Liver (tissue), 9 donors: ENCODE results near the gene COL4A1. TPM values are rescaled to one million over a fixed set of nuclear protein-coding genes. Genes with fewer than 3 reads are reported as not detected.

Experiments used
- DNase-seq: peaks from one replicate; pipeline ENCODE4 v3.0.0-alpha.2; 2017; ENCODE audit warnings: low spot score
- H3K27ac ChIP-seq, 2 donors: one replicate each; pipeline ENCODE4 v1.7.0; 2013; ENCODE audit warnings: inconsistent platforms in 2 of 2, low read length in 2 of 2, control low read depth in 1 of 2, low read depth in 1 of 2, mild to moderate bottlenecking in 1 of 2
- H3K27me3 ChIP-seq, 4 donors: one replicate each; pipeline versions ENCODE4 v1.6.1 to v1.7.0; 2013; ENCODE audit warnings: low read length in 3 of 4, inconsistent platforms in 1 of 4, mild to moderate bottlenecking in 1 of 4, moderate library complexity in 1 of 4; ENCODE audit not compliant: control insufficient read depth in 4 of 4, insufficient read depth in 4 of 4
- H3K36me3 ChIP-seq, 4 donors: one replicate each; pipeline versions ENCODE4 v1.6.1 to v1.7.0; 2013; ENCODE audit warnings: low read length in 3 of 4, mild to moderate bottlenecking in 3 of 4, low read depth in 1 of 4, moderate library complexity in 1 of 4; ENCODE audit not compliant: control insufficient read depth in 4 of 4, insufficient read depth in 3 of 4
- H3K4me1 ChIP-seq, 4 donors: one replicate each; pipeline versions ENCODE4 v1.6.1 to v1.7.0; 2013; ENCODE audit warnings: low read length in 3 of 4, mild to moderate bottlenecking in 3 of 4, moderate library complexity in 1 of 4; ENCODE audit not compliant: control insufficient read depth in 4 of 4, insufficient read depth in 4 of 4
- H3K4me3 ChIP-seq, 3 donors: one replicate each; pipeline versions ENCODE4 v1.6.1 to v1.7.0; 2013; ENCODE audit warnings: low read length in 3 of 3, control low read depth in 1 of 3, low read depth in 1 of 3, mild to moderate bottlenecking in 1 of 3
- H3K9ac ChIP-seq, 2 donors: one replicate each; pipeline ENCODE4 v1.7.0; 2013; ENCODE audit warnings: low read length in 2 of 2, mild to moderate bottlenecking in 2 of 2, moderate library complexity in 2 of 2, control low read depth in 1 of 2, low read depth in 1 of 2
- H3K9me3 ChIP-seq, 4 donors: one replicate each; pipeline versions ENCODE4 v1.6.1 to v1.7.0; 2013; ENCODE audit warnings: low read length in 3 of 4; ENCODE audit not compliant: control insufficient read depth in 4 of 4
- EGR1 ChIP-seq, 2 donors: IDR thresholded peaks; 2 replicates each; pipeline ENCODE4 v1.6.1; 2016 to 2018; ENCODE audit warnings: antibody characterized with exemption in 2 of 2, low read depth in 2 of 2
- FOXA1 ChIP-seq: IDR thresholded peaks from 2 replicates; pipeline ENCODE4 v1.6.1; 2016; ENCODE audit warnings: antibody characterized with exemption
- FOXA2 ChIP-seq: IDR thresholded peaks from 2 replicates; pipeline ENCODE4 v1.6.1; 2016; ENCODE audit warnings: antibody characterized with exemption
- GABPA ChIP-seq, 2 donors: IDR thresholded peaks in 1 of 2; conservative IDR thresholded peaks in 1 of 2; 2 replicates each; pipeline ENCODE4 v1.6.1; 2016; ENCODE audit warnings: antibody characterized with exemption in 2 of 2, mild to moderate bottlenecking in 1 of 2, moderate library complexity in 1 of 2
- HNF4A ChIP-seq, 2 donors: conservative IDR thresholded peaks; 2 replicates each; pipeline ENCODE4 v1.6.1; 2016; ENCODE audit warnings: antibody characterized with exemption in 2 of 2, mild to moderate bottlenecking in 2 of 2
- HNF4G ChIP-seq: IDR thresholded peaks from 2 replicates; pipeline ENCODE4 v1.6.1; 2016; ENCODE audit warnings: antibody characterized with exemption
- JUND ChIP-seq, 2 donors: IDR thresholded peaks; 2 replicates each; pipeline ENCODE4 v1.6.1; 2016; ENCODE audit warnings: antibody characterized with exemption in 2 of 2
- NR2F2 ChIP-seq: IDR thresholded peaks from 2 replicates; pipeline ENCODE4 v1.6.1; 2016; ENCODE audit warnings: antibody characterized with exemption
- RAD21 ChIP-seq, 2 donors: IDR thresholded peaks; 2 replicates each; pipeline ENCODE4 v1.6.1; 2016; ENCODE audit warnings: antibody characterized with exemption in 2 of 2, mild to moderate bottlenecking in 2 of 2
- SP1 ChIP-seq: IDR thresholded peaks from 2 replicates; pipeline ENCODE4 v1.6.1; 2018; ENCODE audit warnings: antibody characterized with exemption, mild to moderate bottlenecking
- TAF1 ChIP-seq: conservative IDR thresholded peaks from 2 replicates; pipeline ENCODE4 v1.6.1; 2016; ENCODE audit warnings: antibody characterized with exemption, mild to moderate bottlenecking
- YY1 ChIP-seq: IDR thresholded peaks from 2 replicates; pipeline ENCODE4 v1.6.1; 2016; ENCODE audit warnings: antibody characterized with exemption, mild to moderate bottlenecking
- WGBS: extraction: QIAGEN DNeasy Blood & Tissue Kit; methylation state at CpG from one replicate; pipeline ENCODE4 v1.1.7; 2013; 5-methylcytosine and 5-hydroxymethylcytosine counted together
- polyA plus RNA-seq, 2 donors: library from polyadenylated mRNA; stranded (reverse) in 1 of 2; unstranded in 1 of 2; fragments of 200-250 nt in 1 of 2; fragments of >200 nt in 1 of 2; fragmentation: Nextera tagmentation in 1 of 2; extraction: Ambion mirVana in 1 of 2; gene quantifications; one replicate each; pipeline versions ENCODE4 v1.2.1 to v1.2.3, GENCODE V29; 2013 to 2015
- total RNA-seq, 2 donors: library from RNA; depleted of rRNA; stranded (reverse); fragments of >200 nt; gene quantifications; one replicate each; pipeline ENCODE4 v1.2.3, GENCODE V29; 2014
- TF ChIP-seq, protein P1 (sequence below): fragments of 150-350 bp; IDR thresholded peaks from 2 replicates; pipeline ENCODE4 v1.5.1; 2017; ENCODE audit warnings: improper control_type of control experiment, low read depth, low read length; ENCODE audit not compliant: missing input control
- TF ChIP-seq, protein P2 (sequence below): IDR thresholded peaks from 2 replicates; pipeline ENCODE4 v1.6.1; 2016; ENCODE audit warnings: antibody characterized with exemption, mild to moderate bottlenecking
- TF ChIP-seq, protein P3 (sequence below): IDR thresholded peaks from 2 replicates; pipeline ENCODE4 v1.6.1; 2016; ENCODE audit warnings: antibody characterized with exemption
- donor health status: healthy.
- donor health status: healthy.
- donor health status: healthy.
- donor health status: healthy.
- donor health status: healthy.

COL4A1 gene
- total and polyA plus RNA-seq, 4 donors: 5.0 to 68.5 (median 37.9) TPM

GRCh38 chr13:110346661-110347067, 39.7 kb upstream of the COL4A1 start:
- peaks cover 0 to 3% (median 0%) of the 10 kb centered on the region in 4 donors for H3K27me3 ChIP-seq
- 84% methylated on average over 17 of the region's 17 CpGs for WGBS
- H3K27ac ChIP-seq: no peak overlapping the region
- H3K36me3 ChIP-seq: no peaks in the 10 kb centered on the region
- H3K4me1 ChIP-seq: no peaks in the 10 kb centered on the region
- H3K4me3 ChIP-seq: no peak overlapping the region
- no peak overlapping the region for H3K9ac ChIP-seq
- no peak for DNase-seq
- H3K9me3 ChIP-seq: no peaks in the 10 kb centered on the region
- TF ChIP-seq, protein P1, sequence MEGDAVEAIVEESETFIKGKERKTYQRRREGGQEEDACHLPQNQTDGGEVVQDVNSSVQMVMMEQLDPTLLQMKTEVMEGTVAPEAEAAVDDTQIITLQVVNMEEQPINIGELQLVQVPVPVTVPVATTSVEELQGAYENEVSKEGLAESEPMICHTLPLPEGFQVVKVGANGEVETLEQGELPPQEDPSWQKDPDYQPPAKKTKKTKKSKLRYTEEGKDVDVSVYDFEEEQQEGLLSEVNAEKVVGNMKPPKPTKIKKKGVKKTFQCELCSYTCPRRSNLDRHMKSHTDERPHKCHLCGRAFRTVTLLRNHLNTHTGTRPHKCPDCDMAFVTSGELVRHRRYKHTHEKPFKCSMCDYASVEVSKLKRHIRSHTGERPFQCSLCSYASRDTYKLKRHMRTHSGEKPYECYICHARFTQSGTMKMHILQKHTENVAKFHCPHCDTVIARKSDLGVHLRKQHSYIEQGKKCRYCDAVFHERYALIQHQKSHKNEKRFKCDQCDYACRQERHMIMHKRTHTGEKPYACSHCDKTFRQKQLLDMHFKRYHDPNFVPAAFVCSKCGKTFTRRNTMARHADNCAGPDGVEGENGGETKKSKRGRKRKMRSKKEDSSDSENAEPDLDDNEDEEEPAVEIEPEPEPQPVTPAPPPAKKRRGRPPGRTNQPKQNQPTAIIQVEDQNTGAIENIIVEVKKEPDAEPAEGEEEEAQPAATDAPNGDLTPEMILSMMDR: no peak
- TF ChIP-seq SP1: no peak

- TF ChIP-seq NR2F2: no peak
- TF ChIP-seq FOXA2: no peak
- TF ChIP-seq, protein P1: no peak
- TF ChIP-seq SP1: no peak
- TF ChIP-seq EGR1 (IDR thresholded peaks at IDR 0.05; ENCODE audit: low read depth in 2 of 2): no peak
- TF ChIP-seq HNF4A (conservative IDR thresholded peaks at IDR 0.05): no peak
- Histone ChIP-seq H3K9me3 (no peaks in the 10 kb centered on the region), H3K4me3 (no peak overlapping the region), H3K36me3 (no peaks in the 10 kb centered on the region), H3K4me1 (no peaks in the 10 kb centered on the region), H3K9ac (no peak overlapping the region), H3K27me3 (peaks cover 0 to 3% (median 0%) of the 10 kb centered on the region in 4 donors), H3K27ac (no peak overlapping the region)
- no peak for DNase-seq
- WGBS: 86% methylated on average over 4 of the region's 4 CpGs
Observed at GRCh38 chr13:110345701-110346100, 38.7 kb upstream of the COL4A1 start.

GRCh38 chr13:110345266-110345665, 38.3 kb upstream of the COL4A1 start:
- Histone ChIP-seq H3K4me3 (no peak overlapping the region), H3K9ac (no peak overlapping the region), H3K27me3 (peaks cover 0 to 3% (median 0%) of the 10 kb centered on the region in 4 donors), H3K4me1 (no peaks in the 10 kb centered on the region), H3K9me3 (no peaks in the 10 kb centered on the region), H3K27ac (no peak overlapping the region), H3K36me3 (no peaks in the 10 kb centered on the region)
- 85% methylated on average over 7 of the region's 7 CpGs for WGBS
- no peak for DNase-seq
- TF ChIP-seq EGR1 (IDR thresholded peaks at IDR 0.05; ENCODE audit: low read depth in 2 of 2) (no peak), TAF1 (no peak), YY1 (no peak), NR2F2 (no peak), HNF4G (no peak), FOXA1 (no peak), GABPA (IDR thresholded peaks at IDR 0.05 in 1 of 2, conservative IDR thresholded peaks at IDR 0.05 in 1 of 2) (no peak), SP1 (no peak), JUND (IDR thresholded peaks at IDR 0.05) (no peak), FOXA2 (no peak), RAD21 (IDR thresholded peaks at IDR 0.05) (no peak), HNF4A (conservative IDR thresholded peaks at IDR 0.05) (no peak)
- TF ChIP-seq, protein P2, sequence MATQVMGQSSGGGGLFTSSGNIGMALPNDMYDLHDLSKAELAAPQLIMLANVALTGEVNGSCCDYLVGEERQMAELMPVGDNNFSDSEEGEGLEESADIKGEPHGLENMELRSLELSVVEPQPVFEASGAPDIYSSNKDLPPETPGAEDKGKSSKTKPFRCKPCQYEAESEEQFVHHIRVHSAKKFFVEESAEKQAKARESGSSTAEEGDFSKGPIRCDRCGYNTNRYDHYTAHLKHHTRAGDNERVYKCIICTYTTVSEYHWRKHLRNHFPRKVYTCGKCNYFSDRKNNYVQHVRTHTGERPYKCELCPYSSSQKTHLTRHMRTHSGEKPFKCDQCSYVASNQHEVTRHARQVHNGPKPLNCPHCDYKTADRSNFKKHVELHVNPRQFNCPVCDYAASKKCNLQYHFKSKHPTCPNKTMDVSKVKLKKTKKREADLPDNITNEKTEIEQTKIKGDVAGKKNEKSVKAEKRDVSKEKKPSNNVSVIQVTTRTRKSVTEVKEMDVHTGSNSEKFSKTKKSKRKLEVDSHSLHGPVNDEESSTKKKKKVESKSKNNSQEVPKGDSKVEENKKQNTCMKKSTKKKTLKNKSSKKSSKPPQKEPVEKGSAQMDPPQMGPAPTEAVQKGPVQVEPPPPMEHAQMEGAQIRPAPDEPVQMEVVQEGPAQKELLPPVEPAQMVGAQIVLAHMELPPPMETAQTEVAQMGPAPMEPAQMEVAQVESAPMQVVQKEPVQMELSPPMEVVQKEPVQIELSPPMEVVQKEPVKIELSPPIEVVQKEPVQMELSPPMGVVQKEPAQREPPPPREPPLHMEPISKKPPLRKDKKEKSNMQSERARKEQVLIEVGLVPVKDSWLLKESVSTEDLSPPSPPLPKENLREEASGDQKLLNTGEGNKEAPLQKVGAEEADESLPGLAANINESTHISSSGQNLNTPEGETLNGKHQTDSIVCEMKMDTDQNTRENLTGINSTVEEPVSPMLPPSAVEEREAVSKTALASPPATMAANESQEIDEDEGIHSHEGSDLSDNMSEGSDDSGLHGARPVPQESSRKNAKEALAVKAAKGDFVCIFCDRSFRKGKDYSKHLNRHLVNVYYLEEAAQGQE: no peak
- TF ChIP-seq, protein P3, sequence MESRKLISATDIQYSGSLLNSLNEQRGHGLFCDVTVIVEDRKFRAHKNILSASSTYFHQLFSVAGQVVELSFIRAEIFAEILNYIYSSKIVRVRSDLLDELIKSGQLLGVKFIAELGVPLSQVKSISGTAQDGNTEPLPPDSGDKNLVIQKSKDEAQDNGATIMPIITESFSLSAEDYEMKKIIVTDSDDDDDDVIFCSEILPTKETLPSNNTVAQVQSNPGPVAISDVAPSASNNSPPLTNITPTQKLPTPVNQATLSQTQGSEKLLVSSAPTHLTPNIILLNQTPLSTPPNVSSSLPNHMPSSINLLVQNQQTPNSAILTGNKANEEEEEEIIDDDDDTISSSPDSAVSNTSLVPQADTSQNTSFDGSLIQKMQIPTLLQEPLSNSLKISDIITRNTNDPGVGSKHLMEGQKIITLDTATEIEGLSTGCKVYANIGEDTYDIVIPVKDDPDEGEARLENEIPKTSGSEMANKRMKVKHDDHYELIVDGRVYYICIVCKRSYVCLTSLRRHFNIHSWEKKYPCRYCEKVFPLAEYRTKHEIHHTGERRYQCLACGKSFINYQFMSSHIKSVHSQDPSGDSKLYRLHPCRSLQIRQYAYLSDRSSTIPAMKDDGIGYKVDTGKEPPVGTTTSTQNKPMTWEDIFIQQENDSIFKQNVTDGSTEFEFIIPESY: no peak
- TF ChIP-seq, protein P1: no peak
